ENCODE results near the gene ARHGAP40. TPM values are rescaled to one million over a fixed set of nuclear protein-coding genes. Genes with fewer than 3 reads are reported as not detected.

Gene ARHGAP40
- total and polyA plus RNA-seq, 2 of the 8 experiments (the other 6 are each of a cell fraction or from before 2014, with no cell fraction given) = 0.74 to 1.4 TPM

DNA sequence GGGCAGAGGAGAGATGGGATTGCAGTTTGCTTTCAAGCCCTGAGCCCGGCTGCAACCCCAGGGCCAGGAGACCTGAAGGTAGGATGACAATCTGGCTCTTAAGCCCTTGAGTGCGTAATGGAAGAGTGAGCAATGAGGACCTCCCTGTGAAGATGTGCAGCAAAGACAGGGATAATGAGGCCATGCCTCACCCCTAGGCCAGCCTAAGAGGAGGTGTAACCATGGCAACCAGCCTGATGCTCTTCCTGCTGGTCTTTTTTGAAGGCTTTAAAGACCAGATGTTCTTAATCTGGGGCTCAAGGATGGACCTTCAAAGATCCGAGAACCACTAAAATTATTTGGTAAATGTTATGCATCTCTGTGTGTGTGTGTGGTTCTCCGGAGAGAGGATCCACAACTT, 8.2 kb downstream of the ARHGAP40 start:
- Histone ChIP-seq H3K4ac (replicated peaks; ENCODE audit: insufficient read length, low read depth, low read length) (no peak overlapping the region), H4K8ac (ENCODE audit: extremely low read depth, insufficient read depth, low read length) (no peak overlapping the region), H3K36me3 (ENCODE audit: control insufficient read depth in 2 of 4, insufficient read depth in 4 of 4, low read length in 3 of 4) (no peaks in the 10 kb centered on the region), H3K79me1 (ENCODE audit: low read depth, low read length) (no peaks in the 10 kb centered on the region), H3K4me1 (replicated peaks in 1 of 4; ENCODE audit: control insufficient read depth in 3 of 4, insufficient read depth in 4 of 4, low read length in 3 of 4) (no peaks in the 10 kb centered on the region; a peak in 2 of 7 replicates), H3K9ac (replicated peaks in 1 of 4; ENCODE audit: extremely low read depth in 1 of 4, low read depth in 3 of 4, low read length in 3 of 4) (no peak overlapping the region), H3K27me3 (replicated peaks in 1 of 4; ENCODE audit: control insufficient read depth in 3 of 4, extremely low read depth in 1 of 4, insufficient read depth in 3 of 4, low read length in 3 of 4) (no peaks in the 10 kb centered on the region), H3K4me2 (ENCODE audit: insufficient read depth in 1 of 2, low read depth in 2 of 2, low read length in 2 of 2) (no peak overlapping the region), H3K23me2 (ENCODE audit: low read depth, low read length) (no peaks in the 10 kb centered on the region), H2BK12ac (ENCODE audit: low read depth, low read length) (no peak overlapping the region), H2BK5ac (ENCODE audit: low read depth, low read length) (peak overlapping the region; percentile 19; the same call in 1 of the 2 replicates), H3K23ac (ENCODE audit: insufficient read length) (no peak overlapping the region), H2BK20ac (ENCODE audit: low read length) (no peak overlapping the region), H2AFZ (ENCODE audit: low read length) (no peak overlapping the region), H2BK15ac (ENCODE audit: low read length) (no peak overlapping the region), H2BK120ac (replicated peaks; ENCODE audit: low read depth, low read length) (no peak overlapping the region), H3K4me3 (ENCODE audit: extremely low read depth in 1 of 4, insufficient read depth in 2 of 4, low read depth in 3 of 4, low read length in 4 of 4) (no peak overlapping the region), H3K27ac (ENCODE audit: low read depth, low read length) (no peak overlapping the region), H3K56ac (replicated peaks; ENCODE audit: insufficient read length, low read depth, low read length) (no peak overlapping the region), H3K79me2 (ENCODE audit: control insufficient read depth in 1 of 2, insufficient read depth in 2 of 2, low read length in 2 of 2) (no peaks in the 10 kb centered on the region), H4K91ac (replicated peaks; ENCODE audit: insufficient read length, low read length) (no peak overlapping the region), H2AK5ac (ENCODE audit: low read depth, low read length) (no peak overlapping the region), H4K20me1 (replicated peaks in 1 of 2; ENCODE audit: control insufficient read depth in 1 of 2, insufficient read depth in 2 of 2, low read length in 2 of 2) (no peaks in the 10 kb centered on the region), H3K14ac (ENCODE audit: insufficient read length) (no peak overlapping the region), H4K5ac (ENCODE audit: insufficient read length, low read depth, low read length) (no peak overlapping the region), H3K9me3 (ENCODE audit: insufficient read depth in 2 of 2, low read depth in 1 of 2, low read length in 1 of 2) (no peaks in the 10 kb centered on the region), H3K18ac (ENCODE audit: extremely low read depth, low read length) (no peak overlapping the region)
- ChIA-PET POLR2A (ENCODE audit: partially characterized antibody) (no interaction called here), CTCF (ENCODE audit: partially characterized antibody) (interaction anchor here (0.7 to 1.2 kb wide), 2 partner anchors 24 to 36 kb away, joined by 3 read pairs; no protein-coding TSS in a partner anchor)
- DNase-seq (ENCODE audit: low read depth in 1 of 2, low spot score in 2 of 2) (no peak), FAIRE-seq (no peak)
- WGBS, 2 experiments (ENCODE audit: extremely low coverage in 1 of 2, insufficient coverage in 1 of 2, insufficient read length in 1 of 2, insufficient replicate concordance in 2 of 2, low coverage in 1 of 2, low lambda C conversion rate in 2 of 2, missing lambda C conversion rate in 1 of 2) = 94% methylated on average over 4 of the region's 4 CpGs; no CpG with 5 or more reads in 1 of the 2 experiments
- no peak for TF ChIP-seq SIN3A (conservative IDR thresholded peaks at IDR 0.05 in 1 of 2, IDR thresholded peaks at IDR 0.05 in 1 of 2; ENCODE audit: low read depth in 1 of 2, low read length in 2 of 2)
- TF ChIP-seq EGR1 (IDR thresholded peaks at IDR 0.05; ENCODE audit: borderline replicate concordance, low read depth, low read length) = no peak
- no peak for TF ChIP-seq SP4 (IDR thresholded peaks at IDR 0.05; ENCODE audit: low read length)
- no peak for TF ChIP-seq YY1 (IDR thresholded peaks at IDR 0.05; ENCODE audit: low read depth, low read length)
- TF ChIP-seq, protein P1, sequence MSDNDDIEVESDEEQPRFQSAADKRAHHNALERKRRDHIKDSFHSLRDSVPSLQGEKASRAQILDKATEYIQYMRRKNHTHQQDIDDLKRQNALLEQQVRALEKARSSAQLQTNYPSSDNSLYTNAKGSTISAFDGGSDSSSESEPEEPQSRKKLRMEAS (IDR thresholded peaks at IDR 0.05) = no peak
- no peak for TF ChIP-seq ASH2L (IDR thresholded peaks at IDR 0.05; ENCODE audit: low read length)
- TF ChIP-seq, protein P2, sequence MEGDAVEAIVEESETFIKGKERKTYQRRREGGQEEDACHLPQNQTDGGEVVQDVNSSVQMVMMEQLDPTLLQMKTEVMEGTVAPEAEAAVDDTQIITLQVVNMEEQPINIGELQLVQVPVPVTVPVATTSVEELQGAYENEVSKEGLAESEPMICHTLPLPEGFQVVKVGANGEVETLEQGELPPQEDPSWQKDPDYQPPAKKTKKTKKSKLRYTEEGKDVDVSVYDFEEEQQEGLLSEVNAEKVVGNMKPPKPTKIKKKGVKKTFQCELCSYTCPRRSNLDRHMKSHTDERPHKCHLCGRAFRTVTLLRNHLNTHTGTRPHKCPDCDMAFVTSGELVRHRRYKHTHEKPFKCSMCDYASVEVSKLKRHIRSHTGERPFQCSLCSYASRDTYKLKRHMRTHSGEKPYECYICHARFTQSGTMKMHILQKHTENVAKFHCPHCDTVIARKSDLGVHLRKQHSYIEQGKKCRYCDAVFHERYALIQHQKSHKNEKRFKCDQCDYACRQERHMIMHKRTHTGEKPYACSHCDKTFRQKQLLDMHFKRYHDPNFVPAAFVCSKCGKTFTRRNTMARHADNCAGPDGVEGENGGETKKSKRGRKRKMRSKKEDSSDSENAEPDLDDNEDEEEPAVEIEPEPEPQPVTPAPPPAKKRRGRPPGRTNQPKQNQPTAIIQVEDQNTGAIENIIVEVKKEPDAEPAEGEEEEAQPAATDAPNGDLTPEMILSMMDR (IDR thresholded peaks at IDR 0.05; ENCODE audit: control extremely low read depth in 1 of 3, insufficient read depth in 1 of 3, low read depth in 1 of 3, low read length in 3 of 3) = no peak
- no peak for TF ChIP-seq BCL11A (IDR thresholded peaks at IDR 0.05; ENCODE audit: low read depth in 2 of 2, low read length in 2 of 2)
- no peak for TF ChIP-seq NRF1 (IDR thresholded peaks at IDR 0.05; ENCODE audit: low read depth, low read length)
- TF ChIP-seq RXRA (IDR thresholded peaks at IDR 0.05; ENCODE audit: insufficient read depth, low read depth, low read length) = no peak

Measured in H1 (cell line).